ENCODE data around the gene PARVB. TPM values are rescaled to one million over a fixed set of nuclear protein-coding genes. Genes with fewer than 3 reads are reported as not detected.

The PARVB gene
- total RNA-seq, 4 donors from 2014 or later = 33.5 to 73.5 (median 41.5) TPM

DNA sequence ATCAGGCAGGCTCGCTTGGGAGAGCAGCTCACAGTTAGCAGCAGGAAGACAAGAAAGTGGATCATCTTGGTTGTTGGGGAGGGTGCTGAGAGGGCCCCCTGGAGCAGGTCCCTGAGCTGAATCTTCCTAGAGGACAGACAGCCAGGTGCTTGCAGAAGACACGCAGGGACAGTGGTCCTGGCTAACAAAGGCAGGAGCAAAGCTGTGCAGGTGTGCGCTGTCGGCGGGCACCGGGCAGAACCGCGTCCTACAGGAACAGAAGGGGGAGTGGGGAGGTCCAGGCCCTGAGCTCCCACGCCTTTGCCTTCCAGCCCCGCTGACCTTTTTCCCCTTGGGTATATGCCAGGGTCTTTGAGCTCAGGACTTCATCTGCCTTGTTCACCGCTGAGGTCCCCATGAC, 30.1 kb upstream of the PARVB start:
- Histone ChIP-seq H3K4me3 (no peak overlapping the region), H3K27ac (no peak overlapping the region), H3K36me3 (peaks cover 0 to 91% (median 9%) of the 10 kb centered on the region in 3 donors), H3K9me3 (no peaks in the 10 kb centered on the region), H3K4me1 (no peaks in the 10 kb centered on the region), H3K27me3 (no peaks in the 10 kb centered on the region)
- no peak for DNase-seq (ENCODE audit: low spot score in 2 of 2)
- TF ChIP-seq EP300 (IDR thresholded peaks at IDR 0.05) = no peak
- TF ChIP-seq, protein P1, sequence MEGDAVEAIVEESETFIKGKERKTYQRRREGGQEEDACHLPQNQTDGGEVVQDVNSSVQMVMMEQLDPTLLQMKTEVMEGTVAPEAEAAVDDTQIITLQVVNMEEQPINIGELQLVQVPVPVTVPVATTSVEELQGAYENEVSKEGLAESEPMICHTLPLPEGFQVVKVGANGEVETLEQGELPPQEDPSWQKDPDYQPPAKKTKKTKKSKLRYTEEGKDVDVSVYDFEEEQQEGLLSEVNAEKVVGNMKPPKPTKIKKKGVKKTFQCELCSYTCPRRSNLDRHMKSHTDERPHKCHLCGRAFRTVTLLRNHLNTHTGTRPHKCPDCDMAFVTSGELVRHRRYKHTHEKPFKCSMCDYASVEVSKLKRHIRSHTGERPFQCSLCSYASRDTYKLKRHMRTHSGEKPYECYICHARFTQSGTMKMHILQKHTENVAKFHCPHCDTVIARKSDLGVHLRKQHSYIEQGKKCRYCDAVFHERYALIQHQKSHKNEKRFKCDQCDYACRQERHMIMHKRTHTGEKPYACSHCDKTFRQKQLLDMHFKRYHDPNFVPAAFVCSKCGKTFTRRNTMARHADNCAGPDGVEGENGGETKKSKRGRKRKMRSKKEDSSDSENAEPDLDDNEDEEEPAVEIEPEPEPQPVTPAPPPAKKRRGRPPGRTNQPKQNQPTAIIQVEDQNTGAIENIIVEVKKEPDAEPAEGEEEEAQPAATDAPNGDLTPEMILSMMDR (IDR thresholded peaks at IDR 0.05) = no peak
- TF ChIP-seq POLR2A (IDR thresholded peaks at IDR 0.05) = no peak
- 92 to 95% methylated on average over 11 of the region's 11 CpGs for WGBS, 2 donors

DNA sequence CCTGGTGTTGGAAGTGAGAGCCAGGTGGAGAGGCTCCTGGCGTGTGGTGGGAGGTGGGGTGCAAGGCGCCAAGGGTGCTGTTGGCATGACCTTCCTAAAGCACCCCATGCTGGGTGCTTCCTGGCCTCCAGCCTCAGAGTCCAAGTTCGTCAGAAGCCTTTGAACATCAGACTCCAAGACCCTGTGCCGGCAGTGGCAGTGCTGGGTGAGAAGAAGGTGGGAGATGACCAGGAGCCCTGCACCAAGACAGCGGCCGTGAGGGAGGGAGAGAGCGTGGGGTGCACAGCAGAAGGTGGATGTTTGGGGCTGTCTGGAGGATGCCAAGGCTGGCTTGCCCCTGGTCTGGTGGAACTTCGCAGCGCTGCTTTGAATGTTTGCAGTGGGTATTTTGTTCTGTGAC, 29.7 kb upstream of the PARVB start:
- H3K27me3 ChIP-seq = no peaks in the 10 kb centered on the region
- DNase-seq (ENCODE audit: low spot score in 2 of 2) = no peak
- no peaks in the 10 kb centered on the region for H3K4me1 ChIP-seq
- no peak overlapping the region for H3K27ac ChIP-seq
- H3K9me3 ChIP-seq = no peaks in the 10 kb centered on the region
- TF ChIP-seq, protein P1 (IDR thresholded peaks at IDR 0.05) = no peak
- no peak for TF ChIP-seq POLR2A (IDR thresholded peaks at IDR 0.05)
- no peak for TF ChIP-seq EP300 (IDR thresholded peaks at IDR 0.05)
- WGBS, 2 donors = 82 to 88% methylated on average over 9 of the region's 9 CpGs
- peaks cover 0 to 91% (median 9%) of the 10 kb centered on the region in 3 donors for H3K36me3 ChIP-seq
- no peak overlapping the region for H3K4me3 ChIP-seq

DNA sequence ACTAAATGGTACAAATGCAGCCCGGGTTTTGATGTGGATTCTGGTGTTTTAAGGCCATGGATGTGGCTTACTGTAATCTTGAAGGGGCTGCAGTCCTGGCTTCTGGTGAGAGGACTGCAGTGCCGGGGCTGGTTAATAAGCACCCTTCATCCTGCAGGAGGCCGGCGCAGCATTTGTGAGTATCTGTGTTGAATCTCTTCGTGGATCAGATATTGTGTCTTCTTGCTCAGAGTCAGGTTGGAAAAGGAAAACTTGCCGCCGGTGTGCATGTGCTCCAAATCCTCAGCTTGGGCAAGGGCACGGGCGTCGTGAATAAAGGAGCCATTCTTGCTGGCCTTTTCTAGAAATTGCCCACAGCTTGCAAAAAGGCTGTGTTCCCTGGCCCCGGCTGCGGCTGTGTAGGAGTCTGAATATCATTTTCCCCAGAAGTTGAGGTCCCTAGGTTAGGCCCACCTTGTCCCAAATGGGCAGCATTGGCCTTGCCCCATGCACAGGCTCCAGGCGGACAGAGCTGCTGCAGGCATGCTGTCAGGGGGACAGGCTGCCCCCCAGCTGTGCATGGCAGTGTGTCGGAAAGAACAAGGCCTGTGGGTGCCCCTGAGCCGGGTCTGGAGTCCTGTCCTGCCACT, 28.9 kb upstream of the PARVB start:
- Histone ChIP-seq H3K4me1 (no peaks in the 10 kb centered on the region), H3K27me3 (no peaks in the 10 kb centered on the region), H3K27ac (peak overlapping the region in 1 of 4 donors; percentile 16), H3K36me3 (peaks cover 0 to 89% (median 9%) of the 10 kb centered on the region in 3 donors), H3K9me3 (no peaks in the 10 kb centered on the region), H3K4me3 (no peak overlapping the region)
- TF ChIP-seq EP300 (IDR thresholded peaks at IDR 0.05) = no peak
- TF ChIP-seq POLR2A (IDR thresholded peaks at IDR 0.05) = no peak
- TF ChIP-seq, protein P1 (IDR thresholded peaks at IDR 0.05) = no peak
- WGBS, 2 donors = 84 to 92% methylated on average over 12 to 15 of the region's 15 CpGs
- no peak for DNase-seq (ENCODE audit: low spot score in 2 of 2)

DNA sequence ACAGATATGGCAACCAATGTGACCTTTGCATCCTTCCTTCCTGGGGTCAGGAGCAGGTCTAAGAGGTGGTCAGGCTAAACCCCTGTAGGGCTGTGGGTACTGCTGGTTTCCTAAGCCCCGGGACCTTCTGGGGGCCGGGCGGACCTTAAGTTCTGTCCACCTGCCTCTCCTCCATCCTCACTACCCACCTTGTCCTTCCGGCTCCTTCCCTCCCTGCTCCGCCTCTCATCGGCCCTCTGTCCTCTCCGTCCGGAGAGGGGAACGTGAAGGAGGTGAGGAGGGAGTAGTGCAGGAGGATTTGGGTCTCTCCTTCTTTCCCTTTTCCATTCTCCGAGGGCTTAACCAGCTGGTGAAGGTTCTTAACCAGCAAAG, 28.3 kb upstream of the PARVB start:
- no peaks in the 10 kb centered on the region for H3K9me3 ChIP-seq
- peaks cover 0 to 89% (median 9%) of the 10 kb centered on the region in 3 donors for H3K36me3 ChIP-seq
- no peaks in the 10 kb centered on the region for H3K27me3 ChIP-seq
- H3K4me1 ChIP-seq = no peaks in the 10 kb centered on the region
- H3K4me3 ChIP-seq = peak overlapping the region in 2 of 4 donors; percentile 17 to 34
- no peak for TF ChIP-seq POLR2A (IDR thresholded peaks at IDR 0.05)
- TF ChIP-seq EP300 (IDR thresholded peaks at IDR 0.05) = no peak
- TF ChIP-seq, protein P1 (IDR thresholded peaks at IDR 0.05) = no peak
- H3K27ac ChIP-seq = peak overlapping the region in 2 of 4 donors; percentile 16 to 45
- 77 to 85% methylated on average over 10 of the region's 10 CpGs for WGBS, 2 donors
- DNase-seq (ENCODE audit: low spot score in 2 of 2) = no peak

DNA sequence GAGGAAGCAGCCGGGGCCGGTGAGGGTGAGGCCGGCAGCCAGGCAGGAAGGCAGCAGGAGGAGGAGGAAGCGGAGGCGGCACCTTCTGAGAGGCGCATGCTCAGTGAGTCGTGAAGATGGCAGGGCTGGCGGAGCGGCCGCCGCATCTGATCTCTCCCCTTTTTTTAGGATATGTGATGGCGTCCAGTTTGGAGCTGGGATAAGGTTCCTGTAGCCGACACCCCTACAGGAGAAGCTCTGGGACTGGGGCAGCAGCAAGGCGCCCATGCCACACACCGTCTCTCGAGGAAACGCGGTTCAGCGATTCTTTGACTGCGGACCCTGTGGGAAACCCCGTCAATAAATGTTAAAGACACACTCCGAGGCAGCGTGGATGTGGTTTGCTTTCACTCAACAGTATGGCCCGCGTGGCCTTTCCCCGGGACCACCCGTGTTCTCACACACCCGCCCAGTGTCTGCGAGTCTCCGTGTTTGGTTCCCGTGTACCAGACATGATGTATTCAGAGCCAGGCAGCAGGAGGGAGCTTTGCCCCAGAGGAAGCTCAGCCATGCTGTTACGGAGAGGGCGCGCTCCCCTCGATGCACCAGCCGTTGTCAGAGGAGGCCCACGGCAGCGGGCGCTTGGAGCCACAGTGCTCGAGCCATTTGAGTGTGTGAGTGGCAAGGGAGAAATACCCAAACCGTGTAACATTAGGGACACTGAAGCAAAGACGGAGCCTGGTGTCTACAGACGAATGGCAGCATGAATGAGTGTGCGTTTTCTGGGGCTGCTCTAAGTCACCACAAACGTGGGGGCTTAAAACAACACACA, 27.7 kb upstream of the PARVB start:
- H3K36me3 ChIP-seq = peaks cover 0 to 89% (median 9%) of the 10 kb centered on the region in 3 donors

More for the DNA sequence above, 27.7 kb upstream of the PARVB start:
- DNase-seq (ENCODE audit: low spot score in 2 of 2) = peak; percentile 23 to 40
- peak overlapping the region in 2 of 4 donors; percentile 16 to 45 for H3K27ac ChIP-seq
- TF ChIP-seq POLR2A (IDR thresholded peaks at IDR 0.05) = no peak
- TF ChIP-seq, protein P1 (IDR thresholded peaks at IDR 0.05) = no peak
- no peak for TF ChIP-seq EP300 (IDR thresholded peaks at IDR 0.05)
- peak overlapping the region in 2 of 4 donors; percentile 17 to 34 for H3K4me3 ChIP-seq
- no peaks in the 10 kb centered on the region for H3K4me1 ChIP-seq
- WGBS, 2 donors = 86 to 88% methylated on average over 43 to 44 of the region's 45 CpGs
- H3K9me3 ChIP-seq = no peaks in the 10 kb centered on the region
- no peaks in the 10 kb centered on the region for H3K27me3 ChIP-seq
